Suprapubic skin (tissue), 3 donors: ENCODE measurements around the gene VSIR.

Experiments used
- POLR2AphosphoS5 ChIP-seq, 3 donors: sonication (generic); formaldehyde crosslinking; IDR thresholded peaks; one replicate each; pipeline ENCODE4 v1.6.1; 2017; ENCODE audit warnings: antibody characterized with exemption in 3 of 3
- TF ChIP-seq, protein P1 (sequence below), 2 donors: fragments of 200-600 bp in 1 of 2; fragments of 450-650 bp in 1 of 2; sonication (generic) in 1 of 2; IDR thresholded peaks; one replicate each; pipeline ENCODE4 v1.5.1; 2016 to 2019; ENCODE audit warnings: antibody characterized with exemption in 2 of 2, mild to moderate bottlenecking in 1 of 2, moderate library complexity in 1 of 2

DNA sequence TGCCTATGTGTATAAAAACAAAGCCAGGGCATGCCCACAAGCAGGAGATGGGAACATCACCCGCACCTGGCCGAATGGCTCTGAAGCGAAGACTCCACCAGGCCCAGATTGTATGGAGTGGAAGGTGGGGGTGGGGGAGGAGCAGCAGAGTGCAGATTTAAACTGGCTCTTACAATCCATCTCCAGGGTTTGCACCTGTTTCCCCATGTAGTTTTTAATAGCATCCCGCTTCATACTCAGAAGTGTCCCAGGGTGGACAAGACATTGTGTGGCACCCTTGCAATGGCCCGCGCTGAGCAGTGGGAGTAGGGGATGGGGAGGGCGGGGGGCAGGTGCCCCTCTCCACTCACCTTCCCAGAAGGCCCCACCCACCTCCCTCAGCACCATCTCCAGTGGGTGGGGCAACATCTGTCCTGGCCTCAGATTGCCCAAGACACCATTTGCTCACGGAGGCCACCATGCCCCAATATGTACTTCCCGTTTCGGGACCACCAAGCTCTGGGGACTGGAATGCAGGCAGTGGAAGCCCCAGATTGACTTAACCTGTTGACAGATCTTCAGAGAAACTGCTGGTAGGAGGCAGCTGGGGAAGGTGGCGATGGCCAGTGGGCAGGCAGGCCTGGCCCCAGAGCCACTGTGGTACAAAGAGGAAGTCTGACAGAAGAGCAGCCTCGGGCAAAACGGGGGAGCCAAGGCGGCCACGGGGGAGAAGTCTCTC lies 23.0 kb downstream of the VSIR start:
- TF ChIP-seq, protein P1, sequence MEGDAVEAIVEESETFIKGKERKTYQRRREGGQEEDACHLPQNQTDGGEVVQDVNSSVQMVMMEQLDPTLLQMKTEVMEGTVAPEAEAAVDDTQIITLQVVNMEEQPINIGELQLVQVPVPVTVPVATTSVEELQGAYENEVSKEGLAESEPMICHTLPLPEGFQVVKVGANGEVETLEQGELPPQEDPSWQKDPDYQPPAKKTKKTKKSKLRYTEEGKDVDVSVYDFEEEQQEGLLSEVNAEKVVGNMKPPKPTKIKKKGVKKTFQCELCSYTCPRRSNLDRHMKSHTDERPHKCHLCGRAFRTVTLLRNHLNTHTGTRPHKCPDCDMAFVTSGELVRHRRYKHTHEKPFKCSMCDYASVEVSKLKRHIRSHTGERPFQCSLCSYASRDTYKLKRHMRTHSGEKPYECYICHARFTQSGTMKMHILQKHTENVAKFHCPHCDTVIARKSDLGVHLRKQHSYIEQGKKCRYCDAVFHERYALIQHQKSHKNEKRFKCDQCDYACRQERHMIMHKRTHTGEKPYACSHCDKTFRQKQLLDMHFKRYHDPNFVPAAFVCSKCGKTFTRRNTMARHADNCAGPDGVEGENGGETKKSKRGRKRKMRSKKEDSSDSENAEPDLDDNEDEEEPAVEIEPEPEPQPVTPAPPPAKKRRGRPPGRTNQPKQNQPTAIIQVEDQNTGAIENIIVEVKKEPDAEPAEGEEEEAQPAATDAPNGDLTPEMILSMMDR (IDR thresholded peaks at IDR 0.05), result no peak
- TF ChIP-seq POLR2AphosphoS5 (IDR thresholded peaks at IDR 0.05), result no peak
